T-helper 2 cell treated with Interferon-gamma antibody and Interleukin-4, amounts not matched to agents 5 μg/mL and 100 μg/mL, for 36 hours (primary cell): ENCODE data around the gene UBE2S.
"Not testable (repeated sequence)": the region's sequence is repeated elsewhere in the genome, so short reads cannot be mapped to it uniquely, and the experiment has no call there.

Experiments
- DNase-seq: peaks from one replicate; pipeline ENCODE4 v3.0.0; 2021; ENCODE audit warnings: low spot score
- H3K27ac Mint-ChIP-seq: one replicate; pipeline ENCODE4 v1.8.0; 2021; ENCODE audit warnings: mild to moderate bottlenecking, mixed read lengths
- H3K27me3 Mint-ChIP-seq: one replicate; pipeline ENCODE4 v1.8.0; 2021; ENCODE audit warnings: low read depth, mixed read lengths
- H3K36me3 Mint-ChIP-seq: one replicate; pipeline ENCODE4 v1.8.0; 2021; ENCODE audit warnings: low read depth, mixed read lengths
- H3K4me1 Mint-ChIP-seq: one replicate; pipeline ENCODE4 v1.8.0; 2021; ENCODE audit warnings: low read depth, mixed read lengths
- H3K4me3 Mint-ChIP-seq: one replicate; pipeline ENCODE4 v1.8.0; 2022; ENCODE audit warnings: mild to moderate bottlenecking, moderate library complexity, mixed read lengths
- H3K9me3 Mint-ChIP-seq: one replicate; pipeline ENCODE4 v1.8.0; 2021; ENCODE audit warnings: mixed read lengths

The UBE2S gene

GRCh38 chr19:55431183-55431582, 23.6 kb upstream of the UBE2S start:
- H3K27me3 Mint-ChIP-seq: peaks cover 17% of the 10 kb centered on the region
- no peaks in the 10 kb centered on the region for H3K36me3 Mint-ChIP-seq
- no peak for DNase-seq
- H3K4me1 Mint-ChIP-seq: no peaks in the 10 kb centered on the region
- no peak overlapping the region for H3K4me3 Mint-ChIP-seq
- H3K9me3 Mint-ChIP-seq: no peaks in the 10 kb centered on the region
- no peak overlapping the region for H3K27ac Mint-ChIP-seq

DNA sequence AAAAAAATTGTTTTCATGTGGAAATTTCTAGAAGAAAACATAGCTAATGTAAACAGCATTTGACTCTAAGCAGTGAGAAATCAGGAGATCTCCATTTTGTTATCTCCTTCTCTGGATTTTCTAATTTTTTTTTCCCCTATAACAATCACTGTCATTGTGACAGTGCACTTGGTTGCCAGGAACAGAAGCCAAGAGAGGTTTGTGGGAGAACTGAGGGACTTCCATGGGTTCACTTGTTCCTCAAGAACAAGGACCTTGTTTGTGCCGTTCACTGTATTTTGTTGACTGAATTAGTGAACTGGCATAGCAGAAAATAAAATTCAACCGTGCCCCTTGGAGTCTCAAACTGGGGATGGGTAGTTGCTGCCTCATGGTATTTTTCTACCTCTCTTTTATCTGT, 18.5 kb upstream of the UBE2S start:
- Mint-ChIP-seq H3K9me3 (no peaks in the 10 kb centered on the region), H3K36me3 (no peaks in the 10 kb centered on the region), H3K27me3 (peaks cover 17% of the 10 kb centered on the region), H3K27ac (no peak overlapping the region), H3K4me3 (no peak overlapping the region), H3K4me1 (peaks cover 6% of the 10 kb centered on the region)
- no peak for DNase-seq

- Mint-ChIP-seq H3K9me3 (no peaks in the 10 kb centered on the region), H3K27me3 (peaks cover 21% of the 10 kb centered on the region), H3K36me3 (no peaks in the 10 kb centered on the region), H3K27ac (no peak overlapping the region), H3K4me1 (peaks cover 8% of the 10 kb centered on the region), H3K4me3 (no peak overlapping the region)
- DNase-seq: no peak
Measured at GRCh38 chr19:55424518-55424917, 16.9 kb upstream of the UBE2S start.

GRCh38 chr19:55423225-55424005, 15.8 kb upstream of the UBE2S start:
- no peaks in the 10 kb centered on the region for H3K36me3 Mint-ChIP-seq
- H3K27me3 Mint-ChIP-seq: peaks cover 21% of the 10 kb centered on the region
- peaks cover 8% of the 10 kb centered on the region for H3K4me1 Mint-ChIP-seq
- no peak overlapping the region for H3K27ac Mint-ChIP-seq
- H3K4me3 Mint-ChIP-seq: no peak overlapping the region
- no peak for DNase-seq
- H3K9me3 Mint-ChIP-seq: no peaks in the 10 kb centered on the region

DNA sequence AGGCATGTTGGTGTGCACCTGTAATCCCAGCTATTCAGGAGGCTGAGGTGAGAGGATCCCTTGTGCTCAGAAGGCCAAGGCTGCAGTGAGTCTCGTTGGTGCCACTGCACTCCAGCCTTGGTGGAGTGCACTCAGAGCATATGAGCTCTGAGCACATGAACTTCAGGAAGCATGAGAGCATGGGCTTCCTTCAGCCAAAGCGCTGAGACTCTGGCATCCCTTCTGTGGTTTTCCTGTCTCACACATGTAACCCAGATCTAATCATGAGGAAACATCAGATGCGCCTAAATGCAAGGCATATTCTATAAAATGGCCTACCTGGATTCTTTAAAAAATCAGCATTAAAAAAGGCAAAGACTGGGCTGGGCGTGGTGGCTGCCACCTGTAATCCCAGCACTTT, 13.7 kb upstream of the UBE2S start:
- H3K4me1 Mint-ChIP-seq, H3K36me3 Mint-ChIP-seq, DNase-seq, H3K9me3 Mint-ChIP-seq: not testable (repeated sequence)
- H3K27ac Mint-ChIP-seq: peak overlapping the region; percentile 15
- peak overlapping the region; percentile 64 for H3K4me3 Mint-ChIP-seq
- H3K27me3 Mint-ChIP-seq: peaks cover 25% of the 10 kb centered on the region

GRCh38 chr19:55419624-55420236, 12.1 kb upstream of the UBE2S start:
- H3K27ac Mint-ChIP-seq: no peak overlapping the region
- peaks cover 24% of the 10 kb centered on the region for H3K27me3 Mint-ChIP-seq
- H3K9me3 Mint-ChIP-seq: no peaks in the 10 kb centered on the region
- no peak overlapping the region for H3K4me3 Mint-ChIP-seq
- DNase-seq: no peak
- peaks cover 9% of the 10 kb centered on the region for H3K4me1 Mint-ChIP-seq
- no peaks in the 10 kb centered on the region for H3K36me3 Mint-ChIP-seq

GRCh38 chr19:55419103-55419502, 11.5 kb upstream of the UBE2S start:
- peaks cover 25% of the 10 kb centered on the region for H3K27me3 Mint-ChIP-seq

GRCh38 chr19:55418185-55418584, 10.6 kb upstream of the UBE2S start:
- H3K27ac Mint-ChIP-seq: no peak overlapping the region
- H3K4me3 Mint-ChIP-seq: no peak overlapping the region
- no peaks in the 10 kb centered on the region for H3K36me3 Mint-ChIP-seq
- peaks cover 9% of the 10 kb centered on the region for H3K4me1 Mint-ChIP-seq
- peaks cover 23% of the 10 kb centered on the region for H3K27me3 Mint-ChIP-seq
- peak; percentile 35 for DNase-seq
- no peaks in the 10 kb centered on the region for H3K9me3 Mint-ChIP-seq

More at GRCh38 chr19:55419103-55419502, 11.5 kb upstream of the UBE2S start:
- no peaks in the 10 kb centered on the region for H3K36me3 Mint-ChIP-seq
- peaks cover 9% of the 10 kb centered on the region for H3K4me1 Mint-ChIP-seq
- no peak overlapping the region for H3K4me3 Mint-ChIP-seq
- H3K9me3 Mint-ChIP-seq: no peaks in the 10 kb centered on the region
- no peak for DNase-seq
- H3K27ac Mint-ChIP-seq: no peak overlapping the region

DNA sequence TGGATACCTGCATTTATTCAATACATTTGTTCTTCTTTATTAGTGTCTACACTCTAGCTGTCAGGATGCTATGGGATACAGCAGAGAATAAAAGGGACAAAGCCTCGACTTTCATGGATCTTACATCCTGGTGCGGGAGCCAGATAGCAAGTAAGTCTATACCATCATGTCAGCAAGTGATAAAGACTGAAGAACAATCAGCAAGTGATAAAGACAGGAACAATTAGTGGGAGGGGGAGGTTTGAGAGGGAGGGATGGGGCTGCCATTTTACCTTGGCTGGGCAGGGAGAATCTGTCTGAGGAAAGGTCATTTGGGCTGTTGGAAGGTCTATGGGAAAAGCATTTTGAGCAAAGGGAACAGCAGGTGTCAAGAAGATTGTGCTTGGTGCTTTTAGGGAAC, 2.6 kb upstream of the UBE2S start:
- no peak overlapping the region for H3K4me3 Mint-ChIP-seq
- peaks cover 16% of the 10 kb centered on the region for H3K27me3 Mint-ChIP-seq

GRCh38 chr19:55409179-55409578, 1.6 kb upstream of the UBE2S start:
- Mint-ChIP-seq H3K27ac (peak overlapping the region; percentile 99), H3K27me3 (peaks cover 13% of the 10 kb centered on the region), H3K36me3 (peaks cover 32% of the 10 kb centered on the region), H3K4me1 (peaks cover 21% of the 10 kb centered on the region), H3K9me3 (peaks cover 23% of the 10 kb centered on the region)
- DNase-seq, H3K4me3 Mint-ChIP-seq: not testable (repeated sequence)

More for the DNA sequence above, 2.6 kb upstream of the UBE2S start:
- Mint-ChIP-seq H3K27ac (no peak overlapping the region), H3K9me3 (peaks cover 23% of the 10 kb centered on the region), H3K36me3 (peaks cover 32% of the 10 kb centered on the region), H3K4me1 (peaks cover 21% of the 10 kb centered on the region)
- DNase-seq: no peak

GRCh38 chr19:55408533-55408872, 915 bp upstream of the UBE2S start:
- peak overlapping the region; percentile 94 for H3K4me3 Mint-ChIP-seq
- peaks cover 23% of the 10 kb centered on the region for H3K9me3 Mint-ChIP-seq
- H3K36me3 Mint-ChIP-seq: peaks cover 36% of the 10 kb centered on the region
- H3K27me3 Mint-ChIP-seq: peaks cover 10% of the 10 kb centered on the region
- H3K4me1 Mint-ChIP-seq: peaks cover 21% of the 10 kb centered on the region
- no peak for DNase-seq
- peak overlapping the region; percentile 99 for H3K27ac Mint-ChIP-seq

- Mint-ChIP-seq H3K27ac (peak overlapping the region; percentile 99), H3K27me3 (peaks cover 10% of the 10 kb centered on the region), H3K9me3 (peaks cover 23% of the 10 kb centered on the region), H3K4me1 (peaks cover 24% of the 10 kb centered on the region), H3K36me3 (peaks cover 40% of the 10 kb centered on the region), H3K4me3 (peak overlapping the region; percentile 94)
- peak; percentile 97 for DNase-seq
Measured at GRCh38 chr19:55407800-55408532, 378 bp upstream of the UBE2S start.

DNA sequence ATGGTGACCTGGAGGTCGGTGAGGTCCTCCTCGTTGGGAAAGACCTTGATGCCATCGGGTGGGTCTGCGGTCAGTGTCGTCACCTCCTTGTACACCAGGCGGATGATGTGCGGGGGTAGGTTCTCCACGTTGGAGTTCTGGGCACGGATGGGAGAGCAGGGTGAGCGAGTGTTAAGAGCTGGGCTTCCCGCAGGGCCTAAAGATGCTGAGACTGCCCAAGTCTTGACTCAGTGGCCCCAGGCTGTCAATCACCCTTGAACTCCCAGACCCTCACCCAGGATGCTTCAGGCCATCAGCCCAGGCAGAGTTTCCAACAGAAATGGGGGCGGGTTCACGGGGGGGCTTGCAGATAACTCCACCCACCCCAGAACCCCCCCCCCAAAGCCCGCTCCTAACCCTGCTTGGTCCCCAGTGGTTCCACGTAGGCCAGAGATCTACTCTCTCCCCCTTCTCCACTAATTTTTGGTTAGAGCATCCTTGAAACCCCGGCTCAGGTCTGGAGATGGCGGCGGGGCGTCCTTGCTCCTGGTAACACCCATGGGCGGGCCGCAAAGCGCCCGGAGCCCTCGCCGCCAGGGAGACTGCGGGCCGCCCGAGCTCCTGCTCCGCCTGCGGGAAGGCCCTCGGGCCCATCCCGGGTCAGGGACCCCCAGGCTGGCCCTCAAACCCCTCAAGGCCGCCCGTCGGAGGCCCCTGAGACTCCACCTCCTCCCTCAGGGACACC, 600 bp downstream of the UBE2S start:
- Mint-ChIP-seq H3K4me1 (peaks cover 25% of the 10 kb centered on the region), H3K27ac (peak overlapping the region; percentile 99), H3K4me3 (peak overlapping the region; percentile 86), H3K27me3 (peaks cover 7% of the 10 kb centered on the region), H3K9me3 (peaks cover 23% of the 10 kb centered on the region), H3K36me3 (peaks cover 49% of the 10 kb centered on the region)
- DNase-seq: no peak
